Neural cell (in vitro differentiated cells): ENCODE data around the gene PGP. TPM values are rescaled to one million over a fixed set of nuclear protein-coding genes. Genes with fewer than 3 reads are reported as not detected.

ENCODE experiments used
- H2AFZ ChIP-seq: fragments of 200-600, 300-800 bp; sonication (generic), shearing (Covaris generic); 2 replicates; pipeline ENCODE4 v1.6.0; 2014; ENCODE audit warnings: low read depth, mild to moderate bottlenecking, antibody characterized with exemption, low read length, moderate library complexity
- H3F3A ChIP-seq: fragments of 200-600 bp; shearing (Covaris generic); 2 replicates; pipeline ENCODE4 v1.6.1; 2016; ENCODE audit warnings: mild to moderate bottlenecking, moderate library complexity, mixed read lengths, antibody characterized with exemption, low read length; ENCODE audit not compliant: insufficient read depth, poor library complexity, severe bottlenecking
- H3K27ac ChIP-seq: fragments of 200-600, 300-800 bp; sonication (generic), shearing (Covaris generic); 2 replicates; pipeline ENCODE4 v1.5.1; 2014; ENCODE audit warnings: mild to moderate bottlenecking, low read length, moderate library complexity
- H3K27me3 ChIP-seq: fragments of 300-800, 200-600 bp; sonication (generic), shearing (Covaris generic); 2 replicates; pipeline ENCODE4 v1.6.0; 2014; ENCODE audit warnings: mild to moderate bottlenecking, low read depth, low read length, moderate library complexity; ENCODE audit not compliant: insufficient read depth
- H3K36me3 ChIP-seq: fragments of 300-800, 200-600 bp; sonication (generic), shearing (Covaris generic); 2 replicates; pipeline ENCODE4 v1.5.1; 2014; ENCODE audit warnings: mild to moderate bottlenecking, antibody characterized with exemption, low read length, moderate library complexity; ENCODE audit not compliant: insufficient read depth
- H3K4me2 ChIP-seq: fragments of 300-800, 200-600 bp; sonication (generic), shearing (Covaris generic); 2 replicates; pipeline ENCODE4 v1.6.0; 2014; ENCODE audit warnings: mild to moderate bottlenecking, low read length
- H3K4me3 ChIP-seq: fragments of 300-800, 200-600 bp; sonication (generic), shearing (Covaris generic); 2 replicates; pipeline ENCODE4 v1.5.1; 2014; ENCODE audit warnings: mild to moderate bottlenecking, low read length, moderate library complexity
- H3K79me2 ChIP-seq: fragments of 200-600 bp; shearing (Covaris generic); replicated peaks from 2 replicates; pipeline ENCODE4 v1.6.0; 2014; ENCODE audit warnings: mild to moderate bottlenecking, low read length, moderate library complexity; ENCODE audit not compliant: insufficient read depth
- H3K9ac ChIP-seq: fragments of 300-800, 200-600 bp; sonication (generic), shearing (Covaris generic); 2 replicates; pipeline ENCODE4 v1.6.1; 2016; ENCODE audit warnings: mild to moderate bottlenecking, low read length, mixed read lengths
- H3K9me2 ChIP-seq: fragments of 200-600 bp; shearing (Covaris generic); 2 replicates; pipeline ENCODE4 v1.6.1; 2016; ENCODE audit warnings: mild to moderate bottlenecking, low read length, mixed read lengths; ENCODE audit not compliant: insufficient read depth
- H3K9me3 ChIP-seq: fragments of 200-600, 300-800 bp; sonication (generic), shearing (Covaris generic); 2 replicates; pipeline ENCODE4 v1.6.1; 2016; ENCODE audit warnings: mild to moderate bottlenecking, mixed run types, low read length, moderate library complexity, mixed read lengths
- H4K20me1 ChIP-seq: fragments of 200-600 bp; shearing (Covaris generic); 2 replicates; pipeline ENCODE4 v1.6.1; 2016; ENCODE audit warnings: mild to moderate bottlenecking, mixed run types; ENCODE audit not compliant: insufficient read depth
- CTCF ChIP-seq: fragments of 450-650 bp; IDR thresholded peaks from 2 replicates; pipeline ENCODE4 v1.5.1; 2014; ENCODE audit warnings: antibody characterized with exemption, mild to moderate bottlenecking, moderate library complexity; ENCODE audit not compliant: poor library complexity, severe bottlenecking
- EP300 ChIP-seq: fragments of 450-650 bp; conservative IDR thresholded peaks from 2 replicates; pipeline ENCODE4 v1.6.1; 2014; ENCODE audit warnings: antibody characterized with exemption, mild to moderate bottlenecking, moderate library complexity; ENCODE audit not compliant: poor library complexity, severe bottlenecking
- EZH2 ChIP-seq: fragments of 200-600, 300-800 bp; shearing (Covaris generic), sonication (generic); IDR thresholded peaks from 2 replicates; pipeline ENCODE4 v1.6.1; 2014; ENCODE audit warnings: antibody characterized with exemption, low read length, borderline replicate concordance, mild to moderate bottlenecking; ENCODE audit not compliant: insufficient read depth, poor library complexity, severe bottlenecking
- MXI1 ChIP-seq: fragments of 450-650 bp; conservative IDR thresholded peaks from 2 replicates; pipeline ENCODE4 v1.6.1; 2014; ENCODE audit warnings: antibody characterized with exemption, mild to moderate bottlenecking; ENCODE audit not compliant: poor library complexity, severe bottlenecking
- POLR2AphosphoS5 ChIP-seq: IDR thresholded peaks from 2 replicates; pipeline ENCODE4 v1.6.1; 2012
- RAD21 ChIP-seq: fragments of 450-650 bp; conservative IDR thresholded peaks from 2 replicates; pipeline ENCODE4 v1.6.1; 2014; ENCODE audit warnings: antibody characterized with exemption, mild to moderate bottlenecking, moderate library complexity
- REST ChIP-seq: IDR thresholded peaks from 2 replicates; pipeline ENCODE4 v1.6.1; 2012; ENCODE audit warnings: borderline replicate concordance
- SMC3 ChIP-seq: fragments of 450-650 bp; conservative IDR thresholded peaks from 2 replicates; pipeline ENCODE4 v1.6.1; 2014; ENCODE audit warnings: antibody characterized with exemption, mild to moderate bottlenecking, moderate library complexity; ENCODE audit not compliant: poor library complexity
- TAF1 ChIP-seq: IDR thresholded peaks from 2 replicates; pipeline ENCODE4 v1.6.1; 2012; ENCODE audit warnings: low read depth
- polyA plus RNA-seq: library from polyadenylated mRNA; depleted of rRNA; stranded (reverse); fragments of >200 nt; gene quantifications from 2 replicates; pipeline ENCODE4 v1.2.3, GENCODE V29; 2014

Gene PGP
- polyA plus RNA-seq, 1 donor from 2014 or later: 44.1 TPM

DNA sequence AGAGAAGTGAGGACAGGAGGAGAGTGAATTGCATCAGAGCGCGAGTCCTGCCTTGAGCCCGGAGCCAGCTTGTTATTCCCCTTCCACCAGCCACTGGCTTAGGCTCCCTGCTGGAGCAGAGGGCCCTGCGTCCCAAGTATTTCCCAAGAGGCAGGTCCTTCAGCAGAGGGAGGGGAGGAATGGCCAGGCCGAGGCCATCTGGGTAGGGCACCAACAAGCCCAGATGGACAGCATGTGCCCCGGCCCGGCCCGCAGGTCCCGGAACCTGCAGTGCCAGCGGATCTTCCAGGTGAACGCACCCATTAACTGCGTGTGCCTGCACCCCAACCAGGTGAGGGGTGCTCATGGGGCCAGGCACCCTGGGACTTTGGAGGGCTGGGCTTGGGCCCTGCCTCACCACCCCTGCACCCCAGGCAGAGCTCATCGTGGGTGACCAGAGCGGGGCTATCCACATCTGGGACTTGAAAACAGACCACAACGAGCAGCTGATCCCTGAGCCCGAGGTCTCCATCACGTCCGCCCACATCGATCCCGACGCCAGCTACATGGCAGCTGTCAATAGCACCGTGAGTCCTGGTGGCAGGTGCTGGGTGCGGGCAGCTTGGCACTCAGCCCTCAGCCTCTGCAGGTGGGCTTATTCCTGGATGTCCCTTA, 7.7 kb downstream of the PGP start:
- no peak overlapping the region for H3K4me2 ChIP-seq
- no peaks in the 10 kb centered on the region for H4K20me1 ChIP-seq
- no peak overlapping the region for H3K9ac ChIP-seq
- H3K27me3 ChIP-seq: no peaks in the 10 kb centered on the region
- no peaks in the 10 kb centered on the region for H3K9me3 ChIP-seq
- no peak for TF ChIP-seq POLR2AphosphoS5
- TF ChIP-seq REST: no peak
- no peak for TF ChIP-seq EZH2
- TF ChIP-seq CTCF: no peak
- no peak for TF ChIP-seq EP300
- TF ChIP-seq TAF1: no peak
- TF ChIP-seq MXI1: no peak
- no peak for TF ChIP-seq RAD21
- TF ChIP-seq SMC3: no peak
- H3K79me2 ChIP-seq: peaks cover 3% of the 10 kb centered on the region
- H2AFZ ChIP-seq: no peak overlapping the region
- H3K27ac ChIP-seq: no peak overlapping the region
- H3F3A ChIP-seq: no peaks in the 10 kb centered on the region
- H3K9me2 ChIP-seq: no peaks in the 10 kb centered on the region
- peak overlapping the region; percentile 84 for H3K4me3 ChIP-seq
- peaks cover 6% of the 10 kb centered on the region for H3K36me3 ChIP-seq

GRCh38 chr16:2206420-2206779, 8.2 kb downstream of the PGP start:
- Histone ChIP-seq H3K27me3 (no peaks in the 10 kb centered on the region), H3K27ac (peak overlapping the region; percentile 91), H3K36me3 (peaks cover 6% of the 10 kb centered on the region), H3K4me2 (peak overlapping the region; percentile 90), H2AFZ (no peak overlapping the region), H3K9ac (peak overlapping the region; percentile 96), H3F3A (no peaks in the 10 kb centered on the region), H3K4me3 (peak overlapping the region; percentile 84), H3K9me2 (no peaks in the 10 kb centered on the region), H3K79me2 (peaks cover 3% of the 10 kb centered on the region), H3K9me3 (no peaks in the 10 kb centered on the region), H4K20me1 (no peaks in the 10 kb centered on the region)
- no peak for TF ChIP-seq CTCF
- TF ChIP-seq POLR2AphosphoS5: no peak
- no peak for TF ChIP-seq SMC3
- TF ChIP-seq TAF1: no peak
- no peak for TF ChIP-seq REST
- no peak for TF ChIP-seq MXI1
- no peak for TF ChIP-seq EP300
